GM23338 (cell line): ENCODE measurements around the gene MICAL3. TPM values are rescaled to one million over a fixed set of nuclear protein-coding genes. Genes with fewer than 3 reads are reported as not detected.

Source experiments
- ATAC-seq: fragments of 200-7000 bp; cut with Tn5 transposase; 3 replicates; pipeline ENCODE4 v1.9.1; 2020
- DNase-seq: peaks from one replicate; pipeline ENCODE4 v3.0.0-alpha.2; 2015; ENCODE audit warnings: low spot score
- H2AFZ ChIP-seq: fragments of 200-600 bp; sonication (generic); 2 replicates; pipeline ENCODE4 v1.8.0; 2016; ENCODE audit warnings: antibody characterized with exemption, mild to moderate bottlenecking, moderate library complexity
- H3F3A ChIP-seq: fragments of 200-600 bp; sonication (generic); replicated peaks from 2 replicates; pipeline ENCODE4 v1.8.0; 2017; ENCODE audit warnings: antibody characterized with exemption, mixed run types, low read depth
- H3K27ac ChIP-seq: fragments of 200-600 bp; sonication (generic); 2 replicates; pipeline ENCODE4 v1.6.1; 2016; ENCODE audit warnings: low read depth
- H3K27me3 ChIP-seq: fragments of 200-600 bp; sonication (generic); 2 replicates; pipeline ENCODE4 v1.8.0; 2016; ENCODE audit warnings: mild to moderate bottlenecking, mixed run types, moderate library complexity; ENCODE audit not compliant: insufficient read depth
- H3K36me3 ChIP-seq: fragments of 200-600 bp; sonication (generic); 2 replicates; pipeline ENCODE4 v1.8.0; 2016; ENCODE audit warnings: mild to moderate bottlenecking; ENCODE audit not compliant: insufficient read depth
- H3K4me1 ChIP-seq: fragments of 200-600 bp; sonication (generic); 2 replicates; pipeline ENCODE4 v1.8.0; 2016; ENCODE audit warnings: mild to moderate bottlenecking, moderate library complexity; ENCODE audit not compliant: insufficient read depth
- H3K4me2 ChIP-seq: fragments of 200-600 bp; sonication (generic); 2 replicates; pipeline ENCODE4 v1.7.1; 2017; ENCODE audit warnings: mixed run types
- H3K4me3 ChIP-seq: fragments of 200-600 bp; sonication (generic); 2 replicates; pipeline ENCODE4 v1.6.1; 2016; ENCODE audit warnings: mixed run types
- H3K79me2 ChIP-seq: fragments of 200-600 bp; sonication (generic); replicated peaks from 2 replicates; pipeline ENCODE4 v1.8.0; 2017; ENCODE audit warnings: mild to moderate bottlenecking; ENCODE audit not compliant: insufficient read depth
- H3K9me2 ChIP-seq: fragments of 200-600 bp; sonication (generic); 2 replicates; pipeline ENCODE4 v1.8.0; 2017; ENCODE audit not compliant: insufficient read depth
- H4K20me1 ChIP-seq: fragments of 200-600 bp; sonication (generic); replicated peaks from 2 replicates; pipeline ENCODE4 v1.8.0; 2017; ENCODE audit warnings: mild to moderate bottlenecking; ENCODE audit not compliant: insufficient read depth
- H3K27ac Mint-ChIP-seq: 2 replicates; pipeline ENCODE4 v1.8.0; 2020; ENCODE audit warnings: inconsistent platforms, mild to moderate bottlenecking, moderate library complexity, mixed read lengths
- H3K27me3 Mint-ChIP-seq: 3 replicates; pipeline ENCODE4 v1.8.0; 2022; ENCODE audit warnings: low read depth, mild to moderate bottlenecking, moderate library complexity, mixed read lengths, inconsistent platforms; ENCODE audit not compliant: insufficient read depth, poor library complexity
- H3K36me3 Mint-ChIP-seq: 3 replicates; pipeline ENCODE4 v1.8.0; 2021; ENCODE audit warnings: low read depth, mild to moderate bottlenecking, inconsistent platforms, moderate library complexity, mixed read lengths
- H3K4me1 Mint-ChIP-seq: 3 replicates; pipeline ENCODE4 v1.8.0; 2020; ENCODE audit warnings: mild to moderate bottlenecking, inconsistent platforms, mixed read lengths
- H3K4me3 Mint-ChIP-seq: 3 replicates; pipeline ENCODE4 v1.8.0; 2021; ENCODE audit warnings: moderate library complexity, mild to moderate bottlenecking, inconsistent platforms, mixed read lengths
- H3K9me3 Mint-ChIP-seq: 3 replicates; pipeline ENCODE4 v1.8.0; 2020; ENCODE audit warnings: moderate library complexity, mild to moderate bottlenecking, inconsistent platforms, mixed read lengths
- CREB1 ChIP-seq: fragments of 250-450 bp; sonication (Bioruptor Pico); IDR thresholded peaks from 2 replicates; pipeline ENCODE4 v1.5.0; 2020; ENCODE audit warnings: low read depth, mild to moderate bottlenecking, moderate library complexity
- CTCF ChIP-seq, 2 experiments: fragments of 200-600 bp in 1 of 2; sonication (generic) in 1 of 2; conservative IDR thresholded peaks; 2 replicates each; pipeline versions ENCODE4 v1.5.1 to v1.6.1; 2016 to 2017; ENCODE audit warnings: antibody characterized with exemption in 2 of 2, low read depth in 2 of 2, mild to moderate bottlenecking in 2 of 2, moderate library complexity in 1 of 2
- ETS1 ChIP-seq: IDR thresholded peaks from 2 replicates; pipeline ENCODE4 v1.6.1; 2016; ENCODE audit warnings: antibody characterized with exemption
- EZH2 ChIP-seq: fragments of 200-600 bp; sonication (generic); IDR thresholded peaks from one replicate; pipeline ENCODE4 v1.8.0; 2017; ENCODE audit warnings: antibody characterized with exemption, mild to moderate bottlenecking, low read depth; ENCODE audit not compliant: unreplicated experiment
- EZH2phosphoT487 ChIP-seq: fragments of 200-600 bp; sonication (generic); IDR thresholded peaks from one replicate; pipeline ENCODE4 v1.8.1; 2018; ENCODE audit warnings: antibody characterized with exemption; ENCODE audit not compliant: unreplicated experiment
- JUNB ChIP-seq: IDR thresholded peaks from one replicate; pipeline ENCODE4 v1.6.1; 2016; ENCODE audit warnings: antibody characterized with exemption; ENCODE audit not compliant: unreplicated experiment
- NANOG ChIP-seq: IDR thresholded peaks from 2 replicates; pipeline ENCODE4 v1.6.1; 2016; ENCODE audit warnings: antibody characterized with exemption, borderline replicate concordance
- POLR2AphosphoS5 ChIP-seq: IDR thresholded peaks from 2 replicates; pipeline ENCODE4 v1.6.1; 2016; ENCODE audit warnings: antibody characterized with exemption, low read depth
- REST ChIP-seq: IDR thresholded peaks from one replicate; pipeline ENCODE4 v1.6.1; 2018; ENCODE audit warnings: antibody characterized with exemption; ENCODE audit not compliant: unreplicated experiment
- STAT1 ChIP-seq: IDR thresholded peaks from one replicate; pipeline ENCODE4 v1.6.1; 2016; ENCODE audit warnings: antibody characterized with exemption; ENCODE audit not compliant: unreplicated experiment
- ZNF114 ChIP-seq: fragments of 250-450 bp; sonication (Bioruptor Pico); IDR thresholded peaks from 2 replicates; pipeline ENCODE4 v1.5.0; 2020; ENCODE audit warnings: mild to moderate bottlenecking, moderate library complexity
- ZNF331 ChIP-seq: fragments of 250-450 bp; sonication (Bioruptor Pico); IDR thresholded peaks from 2 replicates; pipeline ENCODE4 v1.5.0; 2020; ENCODE audit warnings: low read depth, mild to moderate bottlenecking, moderate library complexity
- polyA plus RNA-seq: library from polyadenylated mRNA; unstranded; fragments of >200 nt; fragmentation: Nextera tagmentation; extraction: Ambion mirVana; gene quantifications from 2 replicates; pipeline ENCODE4 v1.2.1, GENCODE V29; 2016
- total RNA-seq: library from RNA; depleted of rRNA; stranded (reverse); fragments of >200 nt; shearing (Covaris generic); gene quantifications from 2 replicates; pipeline ENCODE4 v1.2.3, GENCODE V29; 2014
- TF ChIP-seq, protein P1 (sequence below): fragments of 250-450 bp; sonication (Bioruptor Pico); IDR thresholded peaks from 2 replicates; pipeline ENCODE4 v1.5.0; 2020; ENCODE audit warnings: mild to moderate bottlenecking, moderate library complexity

Gene MICAL3
- total and polyA plus RNA-seq, 2 experiments from 2014 or later = 10.1 to 33.9 TPM

GRCh38 chr22:17860220-17860965 is 164.0 kb downstream of the MICAL3 start:
- Mint-ChIP-seq H3K36me3 (peaks cover 4% of the 10 kb centered on the region; the same call in 2 of the 3 replicates), H3K4me3 (no peak overlapping the region; the same call in 2 of the 3 replicates), H3K4me1 (peaks cover 6% of the 10 kb centered on the region; the same call in 1 of the 3 replicates), H3K27me3 (peaks cover 3% of the 10 kb centered on the region), H3K9me3 (no peaks in the 10 kb centered on the region), H3K27ac (no peak overlapping the region)
- ATAC-seq = no peak
- DNase-seq = no peak
- Histone ChIP-seq H3K4me2 (no peak overlapping the region), H3K4me3 (no peak overlapping the region), H3K4me1 (no peaks in the 10 kb centered on the region), H3K36me3 (no peaks in the 10 kb centered on the region), H3K27me3 (no peaks in the 10 kb centered on the region), H2AFZ (no peak overlapping the region), H4K20me1 (no peaks in the 10 kb centered on the region; the same call in 1 of the 2 replicates), H3K27ac (no peak overlapping the region), H3F3A (no peaks in the 10 kb centered on the region), H3K79me2 (no peaks in the 10 kb centered on the region), H3K9me2 (no peaks in the 10 kb centered on the region)
- TF ChIP-seq ETS1 (no peak), CTCF (conservative IDR thresholded peaks at IDR 0.05; ENCODE audit: low read depth in 2 of 2) (no peak), EZH2phosphoT487 (no peak), ZNF114 (no peak), EZH2 (no peak), POLR2AphosphoS5 (no peak), REST (no peak), NANOG (no peak), CREB1 (no peak), STAT1 (no peak), ZNF331 (no peak), JUNB (no peak)
- TF ChIP-seq, protein P1, sequence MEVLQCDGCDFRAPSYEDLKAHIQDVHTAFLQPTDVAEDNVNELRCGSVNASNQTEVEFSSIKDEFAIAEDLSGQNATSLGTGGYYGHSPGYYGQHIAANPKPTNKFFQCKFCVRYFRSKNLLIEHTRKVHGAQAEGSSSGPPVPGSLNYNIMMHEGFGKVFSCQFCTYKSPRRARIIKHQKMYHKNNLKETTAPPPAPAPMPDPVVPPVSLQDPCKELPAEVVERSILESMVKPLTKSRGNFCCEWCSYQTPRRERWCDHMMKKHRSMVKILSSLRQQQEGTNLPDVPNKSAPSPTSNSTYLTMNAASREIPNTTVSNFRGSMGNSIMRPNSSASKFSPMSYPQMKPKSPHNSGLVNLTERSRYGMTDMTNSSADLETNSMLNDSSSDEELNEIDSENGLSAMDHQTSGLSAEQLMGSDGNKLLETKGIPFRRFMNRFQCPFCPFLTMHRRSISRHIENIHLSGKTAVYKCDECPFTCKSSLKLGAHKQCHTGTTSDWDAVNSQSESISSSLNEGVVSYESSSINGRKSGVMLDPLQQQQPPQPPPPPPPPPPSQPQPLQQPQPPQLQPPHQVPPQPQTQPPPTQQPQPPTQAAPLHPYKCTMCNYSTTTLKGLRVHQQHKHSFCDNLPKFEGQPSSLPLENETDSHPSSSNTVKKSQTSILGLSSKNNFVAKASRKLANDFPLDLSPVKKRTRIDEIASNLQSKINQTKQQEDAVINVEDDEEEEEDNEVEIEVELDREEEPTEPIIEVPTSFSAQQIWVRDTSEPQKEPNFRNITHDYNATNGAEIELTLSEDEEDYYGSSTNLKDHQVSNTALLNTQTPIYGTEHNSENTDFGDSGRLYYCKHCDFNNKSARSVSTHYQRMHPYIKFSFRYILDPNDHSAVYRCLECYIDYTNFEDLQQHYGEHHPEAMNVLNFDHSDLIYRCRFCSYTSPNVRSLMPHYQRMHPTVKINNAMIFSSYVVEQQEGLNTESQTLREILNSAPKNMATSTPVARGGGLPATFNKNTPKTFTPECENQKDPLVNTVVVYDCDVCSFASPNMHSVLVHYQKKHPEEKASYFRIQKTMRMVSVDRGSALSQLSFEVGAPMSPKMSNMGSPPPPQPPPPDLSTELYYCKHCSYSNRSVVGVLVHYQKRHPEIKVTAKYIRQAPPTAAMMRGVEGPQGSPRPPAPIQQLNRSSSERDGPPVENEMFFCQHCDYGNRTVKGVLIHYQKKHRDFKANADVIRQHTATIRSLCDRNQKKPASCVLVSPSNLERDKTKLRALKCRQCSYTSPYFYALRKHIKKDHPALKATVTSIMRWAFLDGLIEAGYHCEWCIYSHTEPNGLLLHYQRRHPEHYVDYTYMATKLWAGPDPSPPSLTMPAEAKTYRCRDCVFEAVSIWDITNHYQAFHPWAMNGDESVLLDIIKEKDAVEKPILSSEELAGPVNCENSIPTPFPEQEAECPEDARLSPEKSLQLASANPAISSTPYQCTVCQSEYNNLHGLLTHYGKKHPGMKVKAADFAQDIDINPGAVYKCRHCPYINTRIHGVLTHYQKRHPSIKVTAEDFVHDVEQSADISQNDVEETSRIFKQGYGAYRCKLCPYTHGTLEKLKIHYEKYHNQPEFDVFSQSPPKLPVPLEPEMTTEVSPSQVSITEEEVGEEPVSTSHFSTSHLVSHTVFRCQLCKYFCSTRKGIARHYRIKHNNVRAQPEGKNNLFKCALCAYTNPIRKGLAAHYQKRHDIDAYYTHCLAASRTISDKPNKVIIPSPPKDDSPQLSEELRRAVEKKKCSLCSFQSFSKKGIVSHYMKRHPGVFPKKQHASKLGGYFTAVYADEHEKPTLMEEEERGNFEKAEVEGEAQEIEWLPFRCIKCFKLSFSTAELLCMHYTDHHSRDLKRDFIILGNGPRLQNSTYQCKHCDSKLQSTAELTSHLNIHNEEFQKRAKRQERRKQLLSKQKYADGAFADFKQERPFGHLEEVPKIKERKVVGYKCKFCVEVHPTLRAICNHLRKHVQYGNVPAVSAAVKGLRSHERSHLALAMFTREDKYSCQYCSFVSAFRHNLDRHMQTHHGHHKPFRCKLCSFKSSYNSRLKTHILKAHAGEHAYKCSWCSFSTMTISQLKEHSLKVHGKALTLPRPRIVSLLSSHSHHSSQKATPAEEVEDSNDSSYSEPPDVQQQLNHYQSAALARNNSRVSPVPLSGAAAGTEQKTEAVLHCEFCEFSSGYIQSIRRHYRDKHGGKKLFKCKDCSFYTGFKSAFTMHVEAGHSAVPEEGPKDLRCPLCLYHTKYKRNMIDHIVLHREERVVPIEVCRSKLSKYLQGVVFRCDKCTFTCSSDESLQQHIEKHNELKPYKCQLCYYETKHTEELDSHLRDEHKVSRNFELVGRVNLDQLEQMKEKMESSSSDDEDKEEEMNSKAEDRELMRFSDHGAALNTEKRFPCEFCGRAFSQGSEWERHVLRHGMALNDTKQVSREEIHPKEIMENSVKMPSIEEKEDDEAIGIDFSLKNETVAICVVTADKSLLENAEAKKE = no peak
